NCI-H1694 treated with DMSO at 0.1 percent for 48 hours (cell line): ENCODE data around the gene KCNMB3.
"Not testable (repeated sequence)": the region's sequence is repeated elsewhere in the genome, so short reads cannot be mapped to it uniquely, and the experiment has no call there.

Source experiments
- DNase-seq: peaks from one replicate; lab custom pipeline; 2025; lab: John Stamatoyannopoulos, UW

Gene KCNMB3, protein sequence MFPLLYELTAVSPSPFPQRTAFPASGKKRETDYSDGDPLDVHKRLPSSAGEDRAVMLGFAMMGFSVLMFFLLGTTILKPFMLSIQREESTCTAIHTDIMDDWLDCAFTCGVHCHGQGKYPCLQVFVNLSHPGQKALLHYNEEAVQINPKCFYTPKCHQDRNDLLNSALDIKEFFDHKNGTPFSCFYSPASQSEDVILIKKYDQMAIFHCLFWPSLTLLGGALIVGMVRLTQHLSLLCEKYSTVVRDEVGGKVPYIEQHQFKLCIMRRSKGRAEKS

GRCh38 chr3:179250803-179251476 is at the start of gene KCNMB3:
TSS of gene KCNMB3 (minus strand) at chr3:179251114. CDS start at chr3:179250990, 124 bp downstream.
- DNase-seq, result no peak

- no peak for DNase-seq
Observed at GRCh38 chr3:179299999-179300613, 49.2 kb upstream of the KCNMB3 start.

GRCh38 chr3:179299316-179299715 is 48.4 kb upstream of the KCNMB3 start:
- DNase-seq, result no peak

DNA sequence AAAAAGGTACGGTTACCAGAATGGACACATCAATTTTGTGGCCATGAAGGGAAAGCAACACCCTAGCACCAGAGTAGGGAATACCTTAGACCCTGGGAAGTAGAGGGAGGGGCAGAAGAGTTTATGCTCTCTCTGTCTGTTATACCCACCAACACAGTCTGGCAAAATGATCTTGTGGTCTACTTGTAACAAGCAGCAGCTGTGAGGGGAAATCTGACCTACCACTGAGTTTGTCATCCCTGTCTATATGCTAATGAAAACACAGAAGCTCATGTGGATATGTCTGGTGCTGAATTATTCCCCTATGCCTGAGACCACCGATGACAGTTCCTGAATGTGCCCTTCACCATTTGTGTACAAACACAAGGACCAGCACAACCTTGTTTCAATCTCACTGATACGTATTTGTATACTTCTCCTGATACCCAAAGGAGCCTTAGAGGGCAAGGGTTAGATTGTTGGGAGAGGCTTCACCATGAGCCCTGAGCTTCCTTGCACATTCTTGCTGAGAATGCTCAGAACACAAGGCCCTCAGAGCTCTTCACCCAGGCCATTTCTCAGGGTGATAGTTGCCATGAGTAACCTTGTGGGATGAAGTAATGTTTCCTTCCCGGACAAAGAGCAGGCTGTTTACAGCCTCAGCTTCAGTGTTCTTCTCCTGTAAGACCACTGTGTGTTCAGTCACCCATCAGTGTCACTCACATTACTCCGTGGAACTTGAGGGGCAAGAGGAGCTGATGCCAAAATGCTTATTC is 47.2 kb upstream of the KCNMB3 start:
- DNase-seq, result no peak

- DNase-seq, result no peak
Observed at GRCh38 chr3:179292450-179292849, 41.5 kb upstream of the KCNMB3 start.

DNA sequence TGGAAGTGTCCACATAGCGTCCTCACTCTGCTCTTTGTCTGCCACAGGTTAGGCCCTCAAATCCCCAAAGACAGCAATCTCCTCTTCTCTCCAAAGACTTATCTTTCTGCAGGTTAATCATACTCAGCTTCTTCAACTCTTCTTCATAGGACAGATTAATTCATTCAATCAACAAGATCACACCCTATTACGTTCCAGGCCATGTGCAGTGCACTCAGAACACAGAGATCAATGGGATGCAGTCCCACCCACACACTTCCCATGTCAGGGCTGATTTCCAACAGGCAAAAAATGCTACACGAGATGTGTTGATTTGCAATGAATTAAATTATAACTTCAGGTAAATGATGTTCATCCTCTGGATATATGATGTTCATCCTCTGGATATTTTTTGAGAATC is 38.4 kb upstream of the KCNMB3 start:
- DNase-seq, result no peak

- no peak for DNase-seq
Observed at GRCh38 chr3:179288845-179289244, 37.9 kb upstream of the KCNMB3 start.

DNA sequence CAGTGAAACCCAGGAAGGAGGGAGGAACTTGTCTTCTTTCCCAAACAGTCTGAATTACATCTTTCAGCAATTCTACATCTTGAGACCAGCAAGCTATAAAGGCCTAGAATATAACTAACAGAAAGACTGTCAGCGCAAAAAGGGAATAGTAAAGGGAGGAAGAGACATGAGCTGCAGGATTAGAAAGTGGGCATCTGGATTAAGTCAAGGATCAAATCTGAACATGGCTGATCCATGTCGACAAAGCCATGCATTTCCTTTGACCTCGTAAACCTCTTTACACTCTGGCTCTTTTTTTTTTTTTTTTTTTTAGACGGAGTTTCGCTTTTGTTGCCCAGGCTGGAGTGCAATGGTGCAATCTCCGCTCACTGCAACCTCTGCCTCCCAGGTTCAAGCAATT is 35.4 kb upstream of the KCNMB3 start:
- no peak for DNase-seq

DNA sequence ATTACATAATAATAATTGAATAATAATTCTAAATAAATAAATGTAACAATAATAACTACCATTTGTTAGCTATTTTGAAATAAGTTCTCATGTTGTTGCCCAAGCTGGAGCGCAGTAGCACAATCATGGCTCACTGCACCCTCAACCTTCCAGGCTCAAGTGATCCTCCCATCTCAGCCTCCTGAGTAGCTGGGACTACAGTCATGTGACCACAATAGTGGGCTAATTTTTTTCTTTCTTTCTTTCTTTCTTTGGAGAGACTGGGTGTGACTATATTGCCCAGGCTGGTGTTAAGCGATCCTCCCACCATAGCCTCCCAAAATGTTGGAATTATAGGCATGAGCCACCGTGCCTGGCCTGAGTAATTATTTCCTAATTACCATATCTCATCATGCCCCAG is 30.9 kb upstream of the KCNMB3 start:
- no peak for DNase-seq

DNA sequence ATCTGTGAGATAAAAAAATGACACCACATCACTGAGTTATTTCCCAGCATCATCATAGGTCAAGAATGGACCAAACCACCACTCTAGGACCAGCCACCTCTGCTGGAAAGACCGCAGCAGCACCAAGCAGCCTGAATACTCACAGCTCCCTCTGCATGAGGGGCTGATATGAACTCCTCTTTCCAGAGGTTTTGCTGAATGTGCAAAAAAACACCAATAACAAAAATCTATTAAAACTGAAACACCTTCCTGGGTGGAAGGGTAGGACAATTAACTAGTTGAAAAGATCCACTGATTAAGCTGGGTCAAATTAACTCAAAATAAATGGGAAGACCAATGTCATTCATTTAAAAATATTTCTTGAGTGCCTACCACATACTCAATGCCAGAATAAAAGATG is 28.9 kb upstream of the KCNMB3 start:
- no peak for DNase-seq

DNA sequence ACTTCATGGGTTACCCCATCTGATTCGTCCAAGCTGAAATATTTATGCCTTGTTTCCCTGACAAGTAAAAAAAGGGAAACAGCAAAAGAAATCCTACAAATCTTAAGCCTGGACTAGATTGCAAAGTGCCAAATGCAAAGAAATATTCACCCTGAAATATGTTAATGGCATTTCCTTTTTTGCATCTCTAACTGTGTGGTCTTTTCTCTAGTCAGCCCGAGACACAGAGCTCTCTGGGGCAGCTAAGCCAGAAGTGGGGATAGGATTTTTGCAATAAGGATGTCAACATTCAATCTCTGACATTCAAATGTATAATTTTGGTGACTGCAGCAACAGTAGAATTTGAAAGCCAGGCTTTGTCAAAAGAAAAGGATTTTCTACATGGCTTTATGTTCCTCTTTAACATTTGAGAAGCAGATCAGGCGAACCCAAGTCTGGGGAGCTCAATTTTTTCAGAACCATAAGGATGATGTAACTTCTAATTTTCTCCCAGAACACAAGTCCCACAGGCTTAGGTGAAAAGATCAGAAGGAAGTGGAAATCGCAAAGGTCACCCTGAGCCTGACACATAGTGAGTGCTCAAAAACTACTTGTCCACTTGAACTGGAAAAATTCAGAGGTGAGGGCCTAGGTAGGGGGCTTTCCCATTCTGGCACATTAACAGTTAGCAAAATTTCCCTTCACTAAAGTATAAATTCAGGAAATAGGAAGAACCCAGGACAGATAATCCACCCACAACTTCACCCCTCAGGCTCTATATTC is 28.2 kb upstream of the KCNMB3 start:
- DNase-seq, result no peak

GRCh38 chr3:179278151-179278550 is 27.2 kb upstream of the KCNMB3 start:
- DNase-seq, result no peak

DNA sequence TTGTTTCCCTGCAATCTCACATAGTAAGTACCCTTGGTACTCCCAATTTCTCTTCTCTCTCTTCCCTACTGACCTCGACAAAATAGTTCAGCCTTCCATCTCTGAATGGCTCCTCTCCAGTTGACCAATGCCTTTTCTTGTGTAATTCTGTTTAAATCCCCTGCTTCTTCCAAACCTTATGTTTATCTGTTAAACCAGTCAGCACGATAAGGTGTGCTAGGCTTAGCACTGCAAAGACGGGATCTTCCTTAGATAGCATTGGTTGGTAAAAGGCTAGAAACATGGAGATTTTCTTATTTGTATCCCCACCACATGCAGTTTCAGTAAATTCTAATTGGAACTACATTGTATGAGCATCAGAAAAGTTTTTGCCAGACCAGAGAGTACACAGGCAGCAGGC is 25.8 kb upstream of the KCNMB3 start:
- no peak for DNase-seq

- no peak for DNase-seq
Observed at GRCh38 chr3:179276001-179276400, 25.1 kb upstream of the KCNMB3 start.

- not testable (repeated sequence) for DNase-seq
Observed at GRCh38 chr3:179274434-179274833, 23.5 kb upstream of the KCNMB3 start.

DNA sequence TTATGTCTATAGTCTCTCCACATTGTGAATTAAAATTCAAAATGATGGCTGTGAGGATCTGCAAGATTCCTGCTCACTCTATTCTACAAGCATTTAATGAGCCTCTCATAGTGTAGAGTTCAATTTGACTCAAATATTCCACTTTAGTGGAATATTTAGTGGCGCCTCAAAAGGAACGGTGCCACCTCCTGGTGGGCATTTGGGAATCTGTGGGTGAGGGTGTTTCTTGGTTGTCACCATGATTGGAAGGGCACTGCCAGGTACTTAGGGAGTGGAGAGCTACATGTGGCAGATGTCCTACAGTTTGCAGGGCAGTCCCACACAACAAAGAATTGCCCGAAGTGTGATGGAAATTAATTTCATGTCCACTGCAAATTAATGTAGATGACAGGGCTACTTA is 21.5 kb upstream of the KCNMB3 start:
- peak; percentile 4 for DNase-seq

- no peak for DNase-seq
Observed at GRCh38 chr3:179269152-179269707, 18.3 kb upstream of the KCNMB3 start.

GRCh38 chr3:179268400-179269051 is 17.6 kb upstream of the KCNMB3 start:
- no peak for DNase-seq

DNA sequence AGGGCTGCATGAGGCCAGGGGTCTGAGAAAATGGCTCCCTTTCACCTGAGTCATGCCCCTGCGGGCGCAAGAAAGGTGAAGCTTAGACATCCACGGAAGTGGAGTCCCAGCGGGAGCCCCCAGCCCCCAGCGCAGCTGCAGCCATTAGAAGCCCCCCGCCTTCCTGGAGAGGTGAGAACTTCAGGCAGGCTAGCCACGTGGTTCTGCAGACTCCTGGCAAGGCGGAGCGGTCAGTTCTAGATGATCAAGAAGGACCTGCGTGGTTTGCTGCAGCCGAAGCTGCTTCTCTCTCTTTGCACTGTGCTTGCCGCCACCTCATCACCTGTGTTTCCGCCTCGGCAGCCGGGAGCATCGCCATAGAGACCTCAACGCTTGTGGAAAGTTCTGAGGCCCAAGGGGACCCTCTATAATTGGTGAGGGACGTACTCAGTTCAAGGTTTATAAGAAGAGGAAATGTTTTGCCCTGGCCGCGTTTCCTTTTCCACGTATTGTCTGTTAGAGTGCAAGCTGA is 15.8 kb upstream of the KCNMB3 start:
- DNase-seq, result no peak

DNA sequence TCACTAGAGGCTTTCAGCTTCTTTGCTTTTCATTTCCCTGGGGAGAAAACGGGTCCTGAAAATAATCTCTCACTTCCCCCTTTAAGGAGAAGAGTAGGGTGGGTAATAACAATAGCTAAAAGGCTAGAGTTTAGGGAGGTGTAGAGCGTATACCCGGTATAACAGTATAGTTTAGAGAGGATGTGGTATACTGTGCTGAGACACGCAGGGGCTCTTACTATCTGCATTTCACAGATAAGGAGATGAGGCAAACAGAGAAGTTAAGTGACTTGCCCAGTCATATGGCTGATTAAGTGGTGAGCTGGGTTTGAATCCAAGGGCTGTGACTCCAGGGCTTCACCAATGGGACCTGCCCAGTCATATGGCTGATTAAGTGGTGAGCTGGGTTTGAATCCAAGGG is 15.0 kb upstream of the KCNMB3 start:
- no peak for DNase-seq

GRCh38 chr3:179265092-179265491 is 14.2 kb upstream of the KCNMB3 start:
- peak; percentile 44 for DNase-seq
